BE2C (cell line): ENCODE results near the gene LRIG1.

Source experiments
- DNase-seq: peaks from one replicate; pipeline ENCODE4 v3.0.0-alpha.2; 2020
- H3K27me3 ChIP-seq: fragments of 250-450 bp; sonication (Bioruptor Pico); 2 replicates; pipeline ENCODE4 v1.5.1; 2020; ENCODE audit warnings: mild to moderate bottlenecking
- H3K36me3 ChIP-seq: fragments of 250-450 bp; sonication (Bioruptor Pico); 2 replicates; pipeline ENCODE4 v1.5.1; 2020; ENCODE audit warnings: mild to moderate bottlenecking
- H3K4me1 ChIP-seq: fragments of 250-450 bp; sonication (Bioruptor Pico); 2 replicates; pipeline ENCODE4 v1.5.1; 2020
- H3K4me3 ChIP-seq: 2 replicates; pipeline ENCODE4 v1.5.1; 2011; ENCODE audit warnings: low read depth, low read length
- H3K9me3 ChIP-seq: fragments of 250-450 bp; sonication (Bioruptor Pico); 2 replicates; pipeline ENCODE4 v1.5.1; 2020
- TF ChIP-seq, protein P1 (sequence below): IDR thresholded peaks from 2 replicates; pipeline ENCODE4 v1.5.1; 2012; ENCODE audit warnings: mild to moderate bottlenecking, low read depth, low read length

The LRIG1 gene

DNA sequence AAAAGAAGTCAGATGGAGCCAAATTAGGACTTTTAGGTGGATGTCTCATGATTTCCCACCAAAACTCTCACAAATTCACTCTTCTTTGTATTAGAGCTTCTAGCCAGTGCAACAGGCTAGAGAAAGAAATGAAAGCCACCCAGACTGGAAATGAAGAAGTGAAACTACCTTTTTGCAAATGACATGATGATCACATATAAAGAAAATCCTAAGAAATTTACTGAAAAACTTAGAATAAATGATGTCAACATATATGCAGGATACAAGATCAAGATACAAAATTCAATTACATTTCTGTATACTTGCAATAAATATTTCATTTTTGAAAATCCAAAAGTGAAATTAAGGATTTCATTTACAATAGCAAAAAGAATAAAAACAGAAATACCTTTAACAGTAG is 110.8 kb downstream of the LRIG1 start:
- DNase-seq, result no peak
- H3K36me3 ChIP-seq, result no peaks in the 10 kb centered on the region

GRCh38 chr3:66386925-66387650 is 113.7 kb downstream of the LRIG1 start:
- no peak for DNase-seq
- no peaks in the 10 kb centered on the region; the same call in 1 of the 2 replicates for H3K4me1 ChIP-seq
- no peaks in the 10 kb centered on the region for H3K27me3 ChIP-seq
- no peak overlapping the region for H3K4me3 ChIP-seq
- H3K36me3 ChIP-seq, result 0 out of 2 replicates have a peak, but pooled peaks cover 6% of the 10 kb centered on the region
- TF ChIP-seq, protein P1, sequence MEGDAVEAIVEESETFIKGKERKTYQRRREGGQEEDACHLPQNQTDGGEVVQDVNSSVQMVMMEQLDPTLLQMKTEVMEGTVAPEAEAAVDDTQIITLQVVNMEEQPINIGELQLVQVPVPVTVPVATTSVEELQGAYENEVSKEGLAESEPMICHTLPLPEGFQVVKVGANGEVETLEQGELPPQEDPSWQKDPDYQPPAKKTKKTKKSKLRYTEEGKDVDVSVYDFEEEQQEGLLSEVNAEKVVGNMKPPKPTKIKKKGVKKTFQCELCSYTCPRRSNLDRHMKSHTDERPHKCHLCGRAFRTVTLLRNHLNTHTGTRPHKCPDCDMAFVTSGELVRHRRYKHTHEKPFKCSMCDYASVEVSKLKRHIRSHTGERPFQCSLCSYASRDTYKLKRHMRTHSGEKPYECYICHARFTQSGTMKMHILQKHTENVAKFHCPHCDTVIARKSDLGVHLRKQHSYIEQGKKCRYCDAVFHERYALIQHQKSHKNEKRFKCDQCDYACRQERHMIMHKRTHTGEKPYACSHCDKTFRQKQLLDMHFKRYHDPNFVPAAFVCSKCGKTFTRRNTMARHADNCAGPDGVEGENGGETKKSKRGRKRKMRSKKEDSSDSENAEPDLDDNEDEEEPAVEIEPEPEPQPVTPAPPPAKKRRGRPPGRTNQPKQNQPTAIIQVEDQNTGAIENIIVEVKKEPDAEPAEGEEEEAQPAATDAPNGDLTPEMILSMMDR, result no peak
- no peaks in the 10 kb centered on the region for H3K9me3 ChIP-seq

More for the DNA sequence above, 110.8 kb downstream of the LRIG1 start:
- Histone ChIP-seq H3K27me3 (no peaks in the 10 kb centered on the region), H3K9me3 (no peaks in the 10 kb centered on the region), H3K4me3 (no peak overlapping the region), H3K4me1 (no peaks in the 10 kb centered on the region; the same call in 1 of the 2 replicates)
- TF ChIP-seq, protein P1, result no peak

GRCh38 chr3:66386011-66386924 is 114.6 kb downstream of the LRIG1 start:
- H3K9me3 ChIP-seq, result no peaks in the 10 kb centered on the region
- H3K4me3 ChIP-seq, result no peak overlapping the region
- H3K36me3 ChIP-seq, result peaks cover 10% of the 10 kb centered on the region; the same call in 1 of the 2 replicates
- no peak for DNase-seq
- TF ChIP-seq, protein P1, result no peak
- no peaks in the 10 kb centered on the region; the same call in 1 of the 2 replicates for H3K4me1 ChIP-seq
- no peaks in the 10 kb centered on the region for H3K27me3 ChIP-seq

GRCh38 chr3:66385066-66385465 is 115.8 kb downstream of the LRIG1 start:
- no peaks in the 10 kb centered on the region for H3K9me3 ChIP-seq
- peaks cover 10% of the 10 kb centered on the region; the same call in 1 of the 2 replicates for H3K36me3 ChIP-seq
- no peaks in the 10 kb centered on the region for H3K27me3 ChIP-seq
- no peak overlapping the region for H3K4me3 ChIP-seq
- TF ChIP-seq, protein P1, result no peak
- no peak for DNase-seq
- no peaks in the 10 kb centered on the region for H3K4me1 ChIP-seq

GRCh38 chr3:66383998-66384745 is 116.7 kb downstream of the LRIG1 start:
- H3K4me3 ChIP-seq, result no peak overlapping the region
- TF ChIP-seq, protein P1, result no peak
- H3K36me3 ChIP-seq, result peaks cover 10% of the 10 kb centered on the region; the same call in 1 of the 2 replicates
- no peaks in the 10 kb centered on the region for H3K27me3 ChIP-seq
- no peak for DNase-seq
- no peaks in the 10 kb centered on the region for H3K9me3 ChIP-seq
- H3K4me1 ChIP-seq, result no peaks in the 10 kb centered on the region
